Ramos (cell line): ENCODE results near the gene KIAA0232.

Experiments
- in situ Hi-C: fragments of 300-500 bp; cut with MboI; formaldehyde crosslinking; loops from one replicate; pipeline ENCODE4 v1.14.3; 2022; ENCODE audit warnings: low sequenced_read_pairs; ENCODE audit not compliant: unreplicated experiment

The KIAA0232 gene

GRCh38 chr4:6782147-6782845, at the start of gene KIAA0232:
Gene KIAA0232 (plus strand): TSS chr4:6782727. CDS start chr4:6824454, 41,727 bp downstream.
- in situ Hi-C loops, result no loop called here

GRCh38 chr4:6733358-6734164, 49.0 kb upstream of the KIAA0232 start:
- in situ Hi-C loops, result no loop called here

- in situ Hi-C loops, result no loop called here
Measured at GRCh38 chr4:6734165-6734786, 48.3 kb upstream of the KIAA0232 start.

GRCh38 chr4:6739920-6740319, 42.6 kb upstream of the KIAA0232 start:
- in situ Hi-C loops, result no loop called here

- in situ Hi-C loops, result no loop called here
Measured at GRCh38 chr4:6740347-6740746, 42.2 kb upstream of the KIAA0232 start.

- in situ Hi-C loops, result no loop called here
Measured at GRCh38 chr4:6742507-6742906, 40.0 kb upstream of the KIAA0232 start.

GRCh38 chr4:6742989-6743388, 39.5 kb upstream of the KIAA0232 start:
- in situ Hi-C loops, result no loop called here

GRCh38 chr4:6746721-6747293, 35.7 kb upstream of the KIAA0232 start:
- in situ Hi-C loops, result no loop called here

- in situ Hi-C loops, result no loop called here
Measured at GRCh38 chr4:6747294-6748051, 35.1 kb upstream of the KIAA0232 start.

- in situ Hi-C loops, result no loop called here
Measured at GRCh38 chr4:6748286-6748685, 34.2 kb upstream of the KIAA0232 start.

- in situ Hi-C loops, result no loop called here
Measured at GRCh38 chr4:6749340-6750171, 33.0 kb upstream of the KIAA0232 start.

GRCh38 chr4:6750286-6751221, 32.0 kb upstream of the KIAA0232 start:
- in situ Hi-C loops, result no loop called here

- in situ Hi-C loops, result no loop called here
Measured at GRCh38 chr4:6751611-6752485, 30.7 kb upstream of the KIAA0232 start.

- in situ Hi-C loops, result no loop called here
Measured at GRCh38 chr4:6752486-6752829, 30.1 kb upstream of the KIAA0232 start.

GRCh38 chr4:6753103-6753560, 29.4 kb upstream of the KIAA0232 start:
- in situ Hi-C loops, result no loop called here

GRCh38 chr4:6753891-6754290, 28.6 kb upstream of the KIAA0232 start:
- in situ Hi-C loops, result no loop called here

- in situ Hi-C loops, result no loop called here
Measured at GRCh38 chr4:6754481-6755087, 27.9 kb upstream of the KIAA0232 start.
